HG03280 (cell line): ENCODE data around the gene SLCO3A1.

Source experiments
- ATAC-seq: cut with Tn5 transposase; IDR thresholded peaks from one replicate; pipeline ENCODE4 v1.9.1; 2021; ENCODE audit warnings: mild to moderate bottlenecking, moderate library complexity; ENCODE audit not compliant: unreplicated experiment

SLCO3A1 gene

GRCh38 chr15:91881569-91882297 lies 28.2 kb downstream of the SLCO3A1 start:
- no peak for ATAC-seq

- ATAC-seq: no peak
Observed at GRCh38 chr15:91882858-91883586, 29.5 kb downstream of the SLCO3A1 start.

- ATAC-seq: no peak
Observed at GRCh38 chr15:91884606-91885005, 31.1 kb downstream of the SLCO3A1 start.

- ATAC-seq: no peak
Observed at GRCh38 chr15:91885054-91885453, 31.5 kb downstream of the SLCO3A1 start.

- ATAC-seq: no peak
Observed at GRCh38 chr15:91885714-91886270, 32.3 kb downstream of the SLCO3A1 start.

- no peak for ATAC-seq
Observed at GRCh38 chr15:91886878-91887277, 33.4 kb downstream of the SLCO3A1 start.

GRCh38 chr15:91887321-91887720 lies 33.8 kb downstream of the SLCO3A1 start:
- no peak for ATAC-seq

- ATAC-seq: no peak
Observed at GRCh38 chr15:91887921-91888373, 34.4 kb downstream of the SLCO3A1 start.

- no peak for ATAC-seq
Observed at GRCh38 chr15:91889111-91889815, 35.8 kb downstream of the SLCO3A1 start.

GRCh38 chr15:91890614-91891013 lies 37.1 kb downstream of the SLCO3A1 start:
- ATAC-seq: no peak

- ATAC-seq: no peak
Observed at GRCh38 chr15:91891101-91891500, 37.6 kb downstream of the SLCO3A1 start.

- ATAC-seq: no peak
Observed at GRCh38 chr15:91891788-91892345, 38.4 kb downstream of the SLCO3A1 start.

GRCh38 chr15:91892436-91892835 lies 38.9 kb downstream of the SLCO3A1 start:
- ATAC-seq: no peak

GRCh38 chr15:91894606-91895005 lies 41.1 kb downstream of the SLCO3A1 start:
- ATAC-seq: no peak

GRCh38 chr15:91895051-91895450 lies 41.5 kb downstream of the SLCO3A1 start:
- ATAC-seq: no peak

GRCh38 chr15:91896341-91897055 lies 43.0 kb downstream of the SLCO3A1 start:
- ATAC-seq: no peak

GRCh38 chr15:91897585-91898372 lies 44.3 kb downstream of the SLCO3A1 start:
- no peak for ATAC-seq

- no peak for ATAC-seq
Observed at GRCh38 chr15:91898843-91899242, 45.3 kb downstream of the SLCO3A1 start.

- no peak for ATAC-seq
Observed at GRCh38 chr15:91904942-91905341, 51.4 kb downstream of the SLCO3A1 start.

GRCh38 chr15:91908391-91908790 lies 54.9 kb downstream of the SLCO3A1 start:
- ATAC-seq: no peak
